HepG2 (cell line): Measurements from ENCODE around the gene PDE4D. TPM values are rescaled to one million over a fixed set of nuclear protein-coding genes. Genes with fewer than 3 reads are reported as not detected.
A peak's percentile ranks its signal among the peaks of the same experiment; 100 is the strongest.

Experiments
- CBX2 ChIP-seq, 2 experiments: fragments of 200-600 bp in 1 of 2; sonication (generic); formaldehyde crosslinking in 1 of 2; IDR thresholded peaks; 2 replicates each; pipeline versions ENCODE4 v1.7.0 to v1.8.1; 2018 to 2022; ENCODE audit warnings: low read depth in 2 of 2, low read length in 1 of 2, mild to moderate bottlenecking in 1 of 2, missing genetic modification reagents in 1 of 2
- CEBPG ChIP-seq: IDR thresholded peaks from 2 replicates; pipeline ENCODE4 v1.6.1; 2016
- FOXA3 ChIP-seq: IDR thresholded peaks from 2 replicates; pipeline ENCODE4 v1.6.1; 2016; ENCODE audit warnings: missing genetic modification reagents, missing compliant biosample characterization
- FOXM1 ChIP-seq: sonication (generic); formaldehyde crosslinking; IDR thresholded peaks from 2 replicates; pipeline ENCODE4 v1.5.0; 2020; ENCODE audit warnings: missing genetic modification reagents
- ISX ChIP-seq: sonication (generic); formaldehyde crosslinking; conservative IDR thresholded peaks from 2 replicates; pipeline ENCODE4 v1.5.0; 2020; ENCODE audit warnings: missing genetic modification reagents
- JUNB ChIP-seq: sonication (generic); formaldehyde crosslinking; IDR thresholded peaks from 2 replicates; pipeline ENCODE4 v1.8.0; 2022; ENCODE audit warnings: missing genetic modification reagents, mild to moderate bottlenecking, borderline replicate concordance
- KLF12 ChIP-seq: sonication (generic); formaldehyde crosslinking; IDR thresholded peaks from 2 replicates; pipeline ENCODE4 v1.4.0; 2020; ENCODE audit warnings: missing genetic modification reagents, borderline replicate concordance
- KLF13 ChIP-seq: sonication (generic); formaldehyde crosslinking; IDR thresholded peaks from 2 replicates; pipeline ENCODE4 v1.4.0; 2020; ENCODE audit warnings: mild to moderate bottlenecking, missing genetic modification reagents
- NAIF1 ChIP-seq: sonication (generic); formaldehyde crosslinking; IDR thresholded peaks from 2 replicates; pipeline ENCODE4 v1.5.0; 2020; ENCODE audit warnings: mild to moderate bottlenecking, missing genetic modification reagents, borderline replicate concordance
- NCOA2 ChIP-seq: sonication (generic); formaldehyde crosslinking; IDR thresholded peaks from 2 replicates; pipeline ENCODE4 v1.8.0; 2022; ENCODE audit warnings: inconsistent platforms
- NFKB2 ChIP-seq: sonication (generic); formaldehyde crosslinking; IDR thresholded peaks from 2 replicates; pipeline ENCODE4 v1.4.0; 2020; ENCODE audit warnings: missing genetic modification reagents, borderline replicate concordance
- NR1H2 ChIP-seq: sonication (generic); formaldehyde crosslinking; IDR thresholded peaks from 2 replicates; pipeline ENCODE4 v1.8.1; 2022; ENCODE audit warnings: low read depth, missing genetic modification reagents, borderline replicate concordance
- PHB2 ChIP-seq: fragments of 450-650 bp; IDR thresholded peaks from 2 replicates; pipeline ENCODE4 v1.6.1; 2018; ENCODE audit not compliant: partially characterized antibody
- PHF8 ChIP-seq: sonication (generic); formaldehyde crosslinking; IDR thresholded peaks from 2 replicates; pipeline ENCODE4 v1.5.0; 2020; ENCODE audit warnings: missing genetic modification reagents
- RCOR2 ChIP-seq: IDR thresholded peaks from 2 replicates; pipeline ENCODE4 v1.6.1; 2016; ENCODE audit warnings: missing biosample characterization, missing genetic modification reagents
- RFX1 ChIP-seq: fragments of 450-650 bp; IDR thresholded peaks from 2 replicates; pipeline ENCODE4 v1.6.1; 2017
- RFXANK ChIP-seq: IDR thresholded peaks from 2 replicates; pipeline ENCODE4 v1.6.1; 2016
- TBL1XR1 ChIP-seq: fragments of 150-350 bp; IDR thresholded peaks from 2 replicates; pipeline ENCODE4 v1.6.1; 2014; ENCODE audit warnings: borderline replicate concordance, low read length; ENCODE audit not compliant: partially characterized antibody
- ZMAT3 ChIP-seq: sonication (generic); formaldehyde crosslinking; conservative IDR thresholded peaks from 2 replicates; pipeline ENCODE4 v1.7.0; 2021; ENCODE audit warnings: missing genetic modification reagents
- ZNF20 ChIP-seq: sonication (generic); formaldehyde crosslinking; IDR thresholded peaks from 2 replicates; pipeline ENCODE4 v1.4.0; 2020; ENCODE audit warnings: mild to moderate bottlenecking, moderate library complexity, missing genetic modification reagents
- ZNF264 ChIP-seq: sonication (generic); formaldehyde crosslinking; IDR thresholded peaks from 2 replicates; pipeline ENCODE4 v1.4.0; 2020; ENCODE audit warnings: missing genetic modification reagents
- ZNF430 ChIP-seq: sonication (generic); formaldehyde crosslinking; IDR thresholded peaks from 2 replicates; pipeline ENCODE4 v1.9.0; 2021; ENCODE audit warnings: mild to moderate bottlenecking, missing genetic modification reagents
- ZNF547 ChIP-seq: sonication (generic); formaldehyde crosslinking; IDR thresholded peaks from 2 replicates; pipeline ENCODE4 v1.5.1; 2020; ENCODE audit warnings: mild to moderate bottlenecking, missing genetic modification reagents
- ZNF557 ChIP-seq: sonication (generic); formaldehyde crosslinking; IDR thresholded peaks from 2 replicates; pipeline ENCODE4 v1.4.0; 2020; ENCODE audit warnings: missing genetic modification reagents
- ZNF709 ChIP-seq: sonication (generic); formaldehyde crosslinking; IDR thresholded peaks from 2 replicates; pipeline ENCODE4 v1.5.0; 2020; ENCODE audit warnings: mild to moderate bottlenecking, missing genetic modification reagents
- ZNF781 ChIP-seq: sonication (generic); formaldehyde crosslinking; IDR thresholded peaks from 2 replicates; pipeline ENCODE4 v1.5.1; 2020; ENCODE audit warnings: borderline replicate concordance, mild to moderate bottlenecking, missing genetic modification reagents; ENCODE audit errors: not compliant biosample characterization
- ZSCAN29 ChIP-seq: sonication (generic); formaldehyde crosslinking; conservative IDR thresholded peaks from 2 replicates; pipeline ENCODE4 v1.4.0; 2020; ENCODE audit warnings: mild to moderate bottlenecking, missing genetic modification reagents
- polyA plus RNA-seq, 8 experiments: library from polyadenylated mRNA; depleted of rRNA in 3 of 8; stranded (reverse) in 7 of 8; unstranded in 1 of 8; fragments of >200 nt; fragmentation: Illumina TruSeq in 4 of 8; extraction: Trizol in 4 of 8; gene quantifications; 2 replicates each; pipeline versions ENCODE4 v1.2.1 to v1.2.3, GENCODE V29; 2011 to 2016; ENCODE audit warnings: low read depth in 4 of 8, missing spikeins in 1 of 8, mixed read lengths in 1 of 8; ENCODE audit not compliant: insufficient read depth in 1 of 8
- total RNA-seq, 5 experiments: library from RNA; depleted of rRNA; stranded (reverse); fragments of >200 nt; fragmentation: Illumina TruSeq; extraction: Trizol; gene quantifications; 2 replicates each; pipeline ENCODE4 v1.2.3, GENCODE V29; 2016; ENCODE audit warnings: low read depth in 1 of 5
- TF ChIP-seq, protein P1 (sequence below): sonication (generic); formaldehyde crosslinking; IDR thresholded peaks from 2 replicates; pipeline ENCODE4 v1.5.0; 2020; ENCODE audit warnings: mild to moderate bottlenecking, missing genetic modification reagents
- TF ChIP-seq, protein P2 (sequence below): sonication (generic); formaldehyde crosslinking; conservative IDR thresholded peaks from 2 replicates; pipeline ENCODE4 v1.4.0; 2020; ENCODE audit warnings: missing genetic modification reagents
- TF ChIP-seq, protein P3 (sequence below): sonication (generic); formaldehyde crosslinking; conservative IDR thresholded peaks from 2 replicates; pipeline ENCODE4 v1.8.0; 2022; ENCODE audit warnings: missing genetic modification reagents

The PDE4D gene
- total and polyA plus RNA-seq, 2 of the 13 experiments (the other 11 are each of a cell fraction or from before 2014, with no cell fraction given) = 7.0 to 12.2 TPM

- no peak for TF ChIP-seq CBX2 (IDR thresholded peaks at IDR 0.05; ENCODE audit: low read depth, low read length)
- no peak for TF ChIP-seq CBX2 (CRISPR knock-in tag; IDR thresholded peaks at IDR 0.05; ENCODE audit: low read depth)
- TF ChIP-seq, protein P1, sequence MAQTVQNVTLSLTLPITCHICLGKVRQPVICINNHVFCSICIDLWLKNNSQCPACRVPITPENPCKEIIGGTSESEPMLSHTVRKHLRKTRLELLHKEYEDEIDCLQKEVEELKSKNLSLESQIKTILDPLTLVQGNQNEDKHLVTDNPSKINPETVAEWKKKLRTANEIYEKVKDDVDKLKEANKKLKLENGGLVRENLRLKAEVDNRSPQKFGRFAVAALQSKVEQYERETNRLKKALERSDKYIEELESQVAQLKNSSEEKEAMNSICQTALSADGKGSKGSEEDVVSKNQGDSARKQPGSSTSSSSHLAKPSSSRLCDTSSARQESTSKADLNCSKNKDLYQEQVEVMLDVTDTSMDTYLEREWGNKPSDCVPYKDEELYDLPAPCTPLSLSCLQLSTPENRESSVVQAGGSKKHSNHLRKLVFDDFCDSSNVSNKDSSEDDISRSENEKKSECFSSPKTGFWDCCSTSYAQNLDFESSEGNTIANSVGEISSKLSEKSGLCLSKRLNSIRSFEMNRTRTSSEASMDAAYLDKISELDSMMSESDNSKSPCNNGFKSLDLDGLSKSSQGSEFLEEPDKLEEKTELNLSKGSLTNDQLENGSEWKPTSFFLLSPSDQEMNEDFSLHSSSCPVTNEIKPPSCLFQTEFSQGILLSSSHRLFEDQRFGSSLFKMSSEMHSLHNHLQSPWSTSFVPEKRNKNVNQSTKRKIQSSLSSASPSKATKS = no peak
- no peak for TF ChIP-seq RFX1
- peak; percentile 85 for TF ChIP-seq FOXA3 (CRISPR knock-in tag)
- TF ChIP-seq KLF13 (CRISPR knock-in tag) = no peak
- no peak for TF ChIP-seq CEBPG (CRISPR knock-in tag)
- TF ChIP-seq KLF12 = no peak
- no peak for TF ChIP-seq ZSCAN29 (CRISPR knock-in tag)
- no peak for TF ChIP-seq ZNF547 (CRISPR knock-in tag)
- no peak for TF ChIP-seq PHB2
- TF ChIP-seq, protein P2, sequence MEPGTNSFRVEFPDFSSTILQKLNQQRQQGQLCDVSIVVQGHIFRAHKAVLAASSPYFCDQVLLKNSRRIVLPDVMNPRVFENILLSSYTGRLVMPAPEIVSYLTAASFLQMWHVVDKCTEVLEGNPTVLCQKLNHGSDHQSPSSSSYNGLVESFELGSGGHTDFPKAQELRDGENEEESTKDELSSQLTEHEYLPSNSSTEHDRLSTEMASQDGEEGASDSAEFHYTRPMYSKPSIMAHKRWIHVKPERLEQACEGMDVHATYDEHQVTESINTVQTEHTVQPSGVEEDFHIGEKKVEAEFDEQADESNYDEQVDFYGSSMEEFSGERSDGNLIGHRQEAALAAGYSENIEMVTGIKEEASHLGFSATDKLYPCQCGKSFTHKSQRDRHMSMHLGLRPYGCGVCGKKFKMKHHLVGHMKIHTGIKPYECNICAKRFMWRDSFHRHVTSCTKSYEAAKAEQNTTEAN (CRISPR knock-in tag) = peak; percentile 69; the same call in 1 of the 2 replicates
- TF ChIP-seq ZNF430 = no peak
- TF ChIP-seq ZNF781 (CRISPR knock-in tag) = no peak
- peak; percentile 46; the same call in 1 of the 2 replicates for TF ChIP-seq NCOA2 (CRISPR knock-in tag)
- TF ChIP-seq ZNF709 (CRISPR knock-in tag) = no peak
- TF ChIP-seq FOXM1 (CRISPR knock-in tag) = no peak
- TF ChIP-seq ZNF20 (CRISPR knock-in tag) = no peak
- no peak for TF ChIP-seq ZNF264
- TF ChIP-seq ISX (CRISPR knock-in tag) = no peak
- no peak for TF ChIP-seq NAIF1 (CRISPR knock-in tag)
- TF ChIP-seq ZNF557 (CRISPR knock-in tag) = no peak
- TF ChIP-seq PHF8 (CRISPR knock-in tag) = no peak
- TF ChIP-seq JUNB = peak; percentile 88
- TF ChIP-seq, protein P3, sequence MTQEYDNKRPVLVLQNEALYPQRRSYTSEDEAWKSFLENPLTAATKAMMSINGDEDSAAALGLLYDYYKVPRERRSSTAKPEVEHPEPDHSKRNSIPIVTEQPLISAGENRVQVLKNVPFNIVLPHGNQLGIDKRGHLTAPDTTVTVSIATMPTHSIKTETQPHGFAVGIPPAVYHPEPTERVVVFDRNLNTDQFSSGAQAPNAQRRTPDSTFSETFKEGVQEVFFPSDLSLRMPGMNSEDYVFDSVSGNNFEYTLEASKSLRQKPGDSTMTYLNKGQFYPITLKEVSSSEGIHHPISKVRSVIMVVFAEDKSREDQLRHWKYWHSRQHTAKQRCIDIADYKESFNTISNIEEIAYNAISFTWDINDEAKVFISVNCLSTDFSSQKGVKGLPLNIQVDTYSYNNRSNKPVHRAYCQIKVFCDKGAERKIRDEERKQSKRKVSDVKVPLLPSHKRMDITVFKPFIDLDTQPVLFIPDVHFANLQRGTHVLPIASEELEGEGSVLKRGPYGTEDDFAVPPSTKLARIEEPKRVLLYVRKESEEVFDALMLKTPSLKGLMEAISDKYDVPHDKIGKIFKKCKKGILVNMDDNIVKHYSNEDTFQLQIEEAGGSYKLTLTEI (CRISPR knock-in tag) = no peak
- TF ChIP-seq NFKB2 = no peak
- TF ChIP-seq NR1H2 (CRISPR knock-in tag) = no peak
- TF ChIP-seq RFXANK (CRISPR knock-in tag) = no peak
- TF ChIP-seq TBL1XR1 = no peak
- TF ChIP-seq ZMAT3 = no peak
- no peak for TF ChIP-seq RCOR2
Observed at GRCh38 chr5:59061377-59061776, 832.1 kb downstream of the PDE4D start (continued).
